BJ (cell line): ENCODE measurements around the gene SORCS2. TPM values are rescaled to one million over a fixed set of nuclear protein-coding genes. Genes with fewer than 3 reads are reported as not detected.

Source experiments
- CTCF ChIA-PET: fragments of 350-600 bp; formaldehyde crosslinking; extraction: SDS; loops from one replicate; lab custom pipeline; 2021; ENCODE audit warnings: antibody characterized with exemption, inconsistent platforms; lab: Yijun Ruan, JAX
- POLR2A ChIA-PET: fragments of 300-600 bp; sonication (Branson Sonifier 250); formaldehyde crosslinking; extraction: SDS; loops from one replicate; lab custom pipeline; 2021; ENCODE audit warnings: antibody characterized with exemption; lab: Charles Lee
- DNase-seq: peaks from one replicate; pipeline ENCODE4 v3.0.0-alpha.2; 2011; ENCODE audit warnings: low read depth
- H3K27me3 ChIP-seq: 2 replicates; pipeline ENCODE4 v1.6.0; 2011; ENCODE audit warnings: low read length; ENCODE audit not compliant: control insufficient read depth, insufficient read depth
- H3K36me3 ChIP-seq: 2 replicates; pipeline ENCODE4 v1.5.1; 2011; ENCODE audit warnings: low read length; ENCODE audit not compliant: control insufficient read depth, insufficient read depth
- H3K4me3 ChIP-seq: 2 replicates; pipeline ENCODE4 v1.5.1; 2011; ENCODE audit warnings: low read depth, mild to moderate bottlenecking, control low read depth, low read length
- CTCF ChIP-seq: IDR thresholded peaks from 2 replicates; pipeline ENCODE4 v1.5.1; 2011; ENCODE audit warnings: low read depth, mild to moderate bottlenecking, control low read depth, inconsistent platforms, low read length, moderate library complexity; ENCODE audit not compliant: insufficient read depth
- polyA plus RNA-seq: library from polyadenylated mRNA; depleted of rRNA; stranded (reverse); fragments of >200 nt; gene quantifications from 2 replicates; pipeline ENCODE4 v1.2.3, GENCODE V29; 2011

The SORCS2 gene
- polyA plus RNA-seq, 1 experiment = 0.63 TPM

- DNase-seq = no peak
- no peaks in the 10 kb centered on the region for H3K27me3 ChIP-seq
- TF ChIP-seq CTCF = no peak
- CTCF ChIA-PET = interaction anchor here (0.8 to 1.5 kb wide), 5 partner anchors 12 to 214 kb away, joined by 3 to 10 read pairs (median 6); no protein-coding TSS in a partner anchor
- peaks cover 56% of the 10 kb centered on the region for H3K36me3 ChIP-seq
- H3K4me3 ChIP-seq = no peak overlapping the region
- POLR2A ChIA-PET = no interaction called here
These were observed 581.3 kb downstream of the SORCS2 start for GRCh38 chr4:7773401-7774180.

GRCh38 chr4:7774301-7775294 lies 582.3 kb downstream of the SORCS2 start:
- CTCF ChIA-PET = interaction anchor here (1.0 to 1.5 kb wide), 3 partner anchors 17 to 583 kb away, joined by 3 to 4 read pairs (median 3); no protein-coding TSS in a partner anchor
- DNase-seq = no peak
- POLR2A ChIA-PET = no interaction called here
- no peak for TF ChIP-seq CTCF
- Histone ChIP-seq H3K36me3 (peaks cover 49% of the 10 kb centered on the region), H3K27me3 (no peaks in the 10 kb centered on the region), H3K4me3 (no peak overlapping the region)

GRCh38 chr4:7775396-7775795 lies 583.1 kb downstream of the SORCS2 start:
- H3K4me3 ChIP-seq = no peak overlapping the region
- ChIA-PET CTCF (interaction anchor here (0.8 to 1.5 kb wide), 4 partner anchors 8 to 584 kb away, joined by 3 to 4 read pairs (median 3); no protein-coding TSS in a partner anchor), POLR2A (no interaction called here)
- no peak for DNase-seq
- H3K27me3 ChIP-seq = no peaks in the 10 kb centered on the region
- H3K36me3 ChIP-seq = peaks cover 46% of the 10 kb centered on the region
- TF ChIP-seq CTCF = no peak

DNA sequence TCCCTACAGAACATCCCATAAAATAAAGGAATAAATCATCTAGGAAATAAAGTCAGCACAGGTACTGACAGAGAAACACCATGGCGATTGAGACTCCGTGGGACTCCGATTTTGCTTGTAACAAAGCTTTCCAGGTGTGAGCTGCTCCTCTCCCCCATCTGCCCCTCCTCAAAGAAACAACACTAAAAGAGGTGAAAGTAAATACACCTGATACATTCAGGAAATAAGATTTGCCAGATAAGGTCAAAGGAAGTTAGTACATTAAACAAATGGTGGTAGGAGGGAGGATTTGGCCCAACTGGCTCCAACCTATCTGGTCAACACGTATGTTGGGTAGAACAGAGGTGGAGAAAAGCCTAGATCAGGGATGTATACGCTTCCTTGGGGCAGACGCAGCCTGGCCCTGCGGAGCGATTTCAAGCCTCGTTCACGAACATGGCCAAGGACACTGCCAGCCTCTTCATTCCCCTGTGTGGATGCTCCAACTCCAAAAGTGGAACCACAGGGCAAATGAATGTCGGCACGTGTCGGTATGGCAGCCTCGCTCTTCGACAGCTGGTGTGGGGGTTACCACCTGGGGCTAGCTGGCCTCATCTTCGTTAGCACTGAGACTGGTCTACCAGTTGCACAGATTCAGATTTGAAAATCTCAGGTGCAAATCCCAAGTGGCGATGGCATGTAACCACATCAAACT lies 584.8 kb downstream of the SORCS2 start:
- Histone ChIP-seq H3K4me3 (no peak overlapping the region), H3K36me3 (peaks cover 36% of the 10 kb centered on the region), H3K27me3 (no peaks in the 10 kb centered on the region)
- CTCF ChIA-PET = no interaction called here
- no peak for TF ChIP-seq CTCF
- POLR2A ChIA-PET = no interaction called here
- DNase-seq = no peak
